ENCODE measurements around the gene LIMCH1.

LIMCH1 gene

GRCh38 chr4:41506130-41506529, 31.8 kb upstream of the LIMCH1 start:
- no peaks in the 10 kb centered on the region for H3K9me3 ChIP-seq (ENCODE audit: insufficient read depth, low read depth, low read length)
- H3K79me2 ChIP-seq (ENCODE audit: insufficient read depth, low read length): no peaks in the 10 kb centered on the region
- no peaks in the 10 kb centered on the region for H3K36me3 ChIP-seq (ENCODE audit: insufficient read depth, low read length)
- no peak overlapping the region for H3K4me3 ChIP-seq (ENCODE audit: low read length, poor library complexity, severe bottlenecking)
- H3K9me2 ChIP-seq (replicated peaks; ENCODE audit: low read depth, low read length): no peaks in the 10 kb centered on the region
- no peaks in the 10 kb centered on the region for H4K20me1 ChIP-seq (ENCODE audit: insufficient read depth, low read length, poor library complexity, severe bottlenecking)
- no peaks in the 10 kb centered on the region for H3F3A ChIP-seq (ENCODE audit: low read depth)
- H3K4me2 ChIP-seq (ENCODE audit: low read depth, low read length, poor library complexity, severe bottlenecking): no peak overlapping the region
- H3K27me3 ChIP-seq (ENCODE audit: insufficient read depth, low read length, poor library complexity, severe bottlenecking): no peaks in the 10 kb centered on the region
- TF ChIP-seq CTCF (conservative IDR thresholded peaks at IDR 0.05; ENCODE audit: low read length) (no peak), EZH2phosphoT487 (IDR thresholded peaks at IDR 0.05; ENCODE audit: borderline replicate concordance) (no peak)
- H3K4me1 ChIP-seq (ENCODE audit: insufficient read depth, low read length, poor library complexity, severe bottlenecking): no peaks in the 10 kb centered on the region
- no peak overlapping the region for H3K9ac ChIP-seq (ENCODE audit: low read depth, low read length, poor library complexity, severe bottlenecking)
- no peak overlapping the region for H2AFZ ChIP-seq (ENCODE audit: low read length)

GRCh38 chr4:41507291-41507947, 30.5 kb upstream of the LIMCH1 start:
- TF ChIP-seq CTCF (conservative IDR thresholded peaks at IDR 0.05; ENCODE audit: low read length) (no peak), EZH2phosphoT487 (IDR thresholded peaks at IDR 0.05; ENCODE audit: borderline replicate concordance) (no peak)
- Histone ChIP-seq H3K4me1 (ENCODE audit: insufficient read depth, low read length, poor library complexity, severe bottlenecking) (no peaks in the 10 kb centered on the region), H3K4me3 (ENCODE audit: low read length, poor library complexity, severe bottlenecking) (no peak overlapping the region), H3K9me2 (replicated peaks; ENCODE audit: low read depth, low read length) (no peaks in the 10 kb centered on the region), H2AFZ (ENCODE audit: low read length) (no peak overlapping the region), H3K36me3 (ENCODE audit: insufficient read depth, low read length) (no peaks in the 10 kb centered on the region), H3K9ac (ENCODE audit: low read depth, low read length, poor library complexity, severe bottlenecking) (no peak overlapping the region), H3K79me2 (ENCODE audit: insufficient read depth, low read length) (no peaks in the 10 kb centered on the region), H3K4me2 (ENCODE audit: low read depth, low read length, poor library complexity, severe bottlenecking) (no peak overlapping the region), H3K9me3 (ENCODE audit: insufficient read depth, low read depth, low read length) (no peaks in the 10 kb centered on the region), H3F3A (ENCODE audit: low read depth) (no peaks in the 10 kb centered on the region), H3K27me3 (ENCODE audit: insufficient read depth, low read length, poor library complexity, severe bottlenecking) (no peaks in the 10 kb centered on the region), H4K20me1 (ENCODE audit: insufficient read depth, low read length, poor library complexity, severe bottlenecking) (no peaks in the 10 kb centered on the region)

- Histone ChIP-seq H3K27me3 (ENCODE audit: insufficient read depth, low read length, poor library complexity, severe bottlenecking) (no peaks in the 10 kb centered on the region), H3K4me3 (ENCODE audit: low read length, poor library complexity, severe bottlenecking) (no peak overlapping the region), H4K20me1 (ENCODE audit: insufficient read depth, low read length, poor library complexity, severe bottlenecking) (no peaks in the 10 kb centered on the region), H3K79me2 (ENCODE audit: insufficient read depth, low read length) (no peaks in the 10 kb centered on the region), H3K9me3 (ENCODE audit: insufficient read depth, low read depth, low read length) (no peaks in the 10 kb centered on the region), H3K36me3 (ENCODE audit: insufficient read depth, low read length) (no peaks in the 10 kb centered on the region), H3K9ac (ENCODE audit: low read depth, low read length, poor library complexity, severe bottlenecking) (no peak overlapping the region), H3K9me2 (replicated peaks; ENCODE audit: low read depth, low read length) (no peaks in the 10 kb centered on the region), H2AFZ (ENCODE audit: low read length) (no peak overlapping the region), H3K4me2 (ENCODE audit: low read depth, low read length, poor library complexity, severe bottlenecking) (no peak overlapping the region), H3F3A (ENCODE audit: low read depth) (no peaks in the 10 kb centered on the region), H3K4me1 (ENCODE audit: insufficient read depth, low read length, poor library complexity, severe bottlenecking) (no peaks in the 10 kb centered on the region)
- no peak for TF ChIP-seq CTCF (conservative IDR thresholded peaks at IDR 0.05; ENCODE audit: low read length)
- no peak for TF ChIP-seq EZH2phosphoT487 (IDR thresholded peaks at IDR 0.05; ENCODE audit: borderline replicate concordance)
Observed at GRCh38 chr4:41509451-41509866, 28.5 kb upstream of the LIMCH1 start.

Data from Loucy (cell line).